Right kidney (tissue), 1 donor: ENCODE data around the gene PCBP3.
A peak's percentile ranks its signal among the peaks of the same experiment; 100 is the strongest.

ENCODE experiments used
- DNase-seq: peaks from one replicate; pipeline ENCODE4 v3.0.0-alpha.2; 2016

PCBP3 gene

GRCh38 chr21:45912611-45913417 is 269.3 kb downstream of the PCBP3 start:
- DNase-seq: no peak

GRCh38 chr21:45913418-45913765 is 269.9 kb downstream of the PCBP3 start:
- DNase-seq: no peak

- DNase-seq: no peak
These were observed 270.4 kb downstream of the PCBP3 start for GRCh38 chr21:45913886-45914285.

GRCh38 chr21:45914321-45914845 is 270.9 kb downstream of the PCBP3 start:
- DNase-seq: no peak

- no peak for DNase-seq
These were observed 272.7 kb downstream of the PCBP3 start for GRCh38 chr21:45916011-45916840.

GRCh38 chr21:45917241-45917640 is 273.7 kb downstream of the PCBP3 start:
- DNase-seq: no peak

GRCh38 chr21:45918011-45918410 is 274.5 kb downstream of the PCBP3 start:
- DNase-seq: no peak

GRCh38 chr21:45918835-45919447 is 275.4 kb downstream of the PCBP3 start:
- DNase-seq: no peak

- no peak for DNase-seq
These were observed 276.1 kb downstream of the PCBP3 start for GRCh38 chr21:45919593-45919992.

- DNase-seq: no peak
These were observed 277.5 kb downstream of the PCBP3 start for GRCh38 chr21:45920824-45921600.

GRCh38 chr21:45921917-45922316 is 278.4 kb downstream of the PCBP3 start:
- DNase-seq: no peak

GRCh38 chr21:45922648-45923047 is 279.1 kb downstream of the PCBP3 start:
- DNase-seq: no peak

GRCh38 chr21:45923146-45923545 is 279.6 kb downstream of the PCBP3 start:
- DNase-seq: peak; percentile 62

- no peak for DNase-seq
These were observed 282.8 kb downstream of the PCBP3 start for GRCh38 chr21:45926281-45926680.

- no peak for DNase-seq
These were observed 283.5 kb downstream of the PCBP3 start for GRCh38 chr21:45927032-45927431.

- DNase-seq: no peak
These were observed 284.6 kb downstream of the PCBP3 start for GRCh38 chr21:45927851-45928850.

- no peak for DNase-seq
These were observed 285.9 kb downstream of the PCBP3 start for GRCh38 chr21:45929449-45929848.

GRCh38 chr21:45930231-45930760 is 286.8 kb downstream of the PCBP3 start:
- DNase-seq: no peak

- DNase-seq: no peak
These were observed 287.3 kb downstream of the PCBP3 start for GRCh38 chr21:45930792-45931191.

- DNase-seq: no peak
These were observed 288.0 kb downstream of the PCBP3 start for GRCh38 chr21:45931397-45931969.
